Measurements from ENCODE around the gene PTPRE.

Gene PTPRE

GRCh38 chr10:127992376-127992775 is 85.5 kb downstream of the PTPRE start:
- DNase-seq, result no peak
- no peak overlapping the region for H3K4me3 ChIP-seq (ENCODE audit: low read depth, low read length)
- H3K27ac ChIP-seq, result peak overlapping the region; percentile 99
- H3K27me3 ChIP-seq (replicated peaks), result no peaks in the 10 kb centered on the region
- in situ Hi-C loops (cut with HindIII; ENCODE audit: low pct_ligation_motif_present, low sequenced_read_pairs), result no loop called here
- no peaks in the 10 kb centered on the region for H3K36me3 ChIP-seq (replicated peaks)
- TF ChIP-seq CTCF (IDR thresholded peaks at IDR 0.05; ENCODE audit: low read depth, low read length, missing control alignments), result no peak

GRCh38 chr10:127993056-127993690 is 86.3 kb downstream of the PTPRE start:
- DNase-seq, result no peak
- H3K4me3 ChIP-seq (ENCODE audit: low read depth, low read length), result no peak overlapping the region
- H3K27me3 ChIP-seq (replicated peaks), result no peaks in the 10 kb centered on the region
- TF ChIP-seq CTCF (IDR thresholded peaks at IDR 0.05; ENCODE audit: low read depth, low read length, missing control alignments), result no peak
- peak overlapping the region; percentile 99 for H3K27ac ChIP-seq
- H3K36me3 ChIP-seq (replicated peaks), result no peaks in the 10 kb centered on the region
- in situ Hi-C loops (cut with HindIII; ENCODE audit: low pct_ligation_motif_present, low sequenced_read_pairs), result no loop called here

GRCh38 chr10:127995939-127996338 is 89.0 kb downstream of the PTPRE start:
- H3K27ac ChIP-seq, result no peak overlapping the region
- H3K27me3 ChIP-seq (replicated peaks), result no peaks in the 10 kb centered on the region
- no peak overlapping the region for H3K4me3 ChIP-seq (ENCODE audit: low read depth, low read length)
- DNase-seq, result no peak
- in situ Hi-C loops (cut with HindIII; ENCODE audit: low pct_ligation_motif_present, low sequenced_read_pairs), result no loop called here
- H3K36me3 ChIP-seq (replicated peaks), result no peaks in the 10 kb centered on the region
- no peak for TF ChIP-seq CTCF (IDR thresholded peaks at IDR 0.05; ENCODE audit: low read depth, low read length, missing control alignments)

- Histone ChIP-seq H3K36me3 (replicated peaks) (no peaks in the 10 kb centered on the region), H3K4me3 (ENCODE audit: low read depth, low read length) (no peak overlapping the region), H3K27ac (no peak overlapping the region), H3K27me3 (replicated peaks) (no peaks in the 10 kb centered on the region)
- in situ Hi-C loops (cut with HindIII; ENCODE audit: low pct_ligation_motif_present, low sequenced_read_pairs), result no loop called here
- TF ChIP-seq CTCF (IDR thresholded peaks at IDR 0.05; ENCODE audit: low read depth, low read length, missing control alignments), result no peak
- no peak for DNase-seq
These were observed 89.7 kb downstream of the PTPRE start for GRCh38 chr10:127996586-127996985.

- in situ Hi-C loops (cut with HindIII; ENCODE audit: low pct_ligation_motif_present, low sequenced_read_pairs), result no loop called here
- H3K27ac ChIP-seq, result peak overlapping the region; percentile 10
- no peaks in the 10 kb centered on the region for H3K27me3 ChIP-seq (replicated peaks)
- no peak for DNase-seq
- TF ChIP-seq CTCF (IDR thresholded peaks at IDR 0.05; ENCODE audit: low read depth, low read length, missing control alignments), result no peak
- no peaks in the 10 kb centered on the region for H3K36me3 ChIP-seq (replicated peaks)
- no peak overlapping the region for H3K4me3 ChIP-seq (ENCODE audit: low read depth, low read length)
These were observed 90.4 kb downstream of the PTPRE start for GRCh38 chr10:127997271-127997670.

GRCh38 chr10:127997937-127998336 is 91.0 kb downstream of the PTPRE start:
- peak; percentile 64 for DNase-seq
- Histone ChIP-seq H3K27ac (peak overlapping the region; percentile 4), H3K4me3 (ENCODE audit: low read depth, low read length) (no peak overlapping the region), H3K27me3 (replicated peaks) (no peaks in the 10 kb centered on the region), H3K36me3 (replicated peaks) (no peaks in the 10 kb centered on the region)
- no peak for TF ChIP-seq CTCF (IDR thresholded peaks at IDR 0.05; ENCODE audit: low read depth, low read length, missing control alignments)
- in situ Hi-C loops (cut with HindIII; ENCODE audit: low pct_ligation_motif_present, low sequenced_read_pairs), result no loop called here

All from brain microvascular endothelial cell (primary cell).